GM21619 (cell line): Measurements from ENCODE around the gene NHLRC4.

ENCODE experiments used
- ATAC-seq: cut with Tn5 transposase; IDR thresholded peaks from one replicate; pipeline ENCODE4 v1.9.1; 2021; ENCODE audit not compliant: unreplicated experiment

NHLRC4 gene

GRCh38 chr16:565419-566330, 1.1 kb upstream of the NHLRC4 start:
- no peak for ATAC-seq

- ATAC-seq = no peak
Measured at GRCh38 chr16:567373-568256, 810 bp downstream of the NHLRC4 start.

- no peak for ATAC-seq
Measured at GRCh38 chr16:568401-569258, 1.8 kb downstream of the NHLRC4 start.

GRCh38 chr16:569445-570254, 2.8 kb downstream of the NHLRC4 start, which contains the start of gene PIGQ:
Gene PIGQ, plus strand, starts transcription at chr16:569968. Its CDS starts 4,107 bp downstream, at chr16:574075.
- no peak for ATAC-seq

- ATAC-seq = no peak
Measured at GRCh38 chr16:572865-573650, 6.3 kb downstream of the NHLRC4 start.

DNA sequence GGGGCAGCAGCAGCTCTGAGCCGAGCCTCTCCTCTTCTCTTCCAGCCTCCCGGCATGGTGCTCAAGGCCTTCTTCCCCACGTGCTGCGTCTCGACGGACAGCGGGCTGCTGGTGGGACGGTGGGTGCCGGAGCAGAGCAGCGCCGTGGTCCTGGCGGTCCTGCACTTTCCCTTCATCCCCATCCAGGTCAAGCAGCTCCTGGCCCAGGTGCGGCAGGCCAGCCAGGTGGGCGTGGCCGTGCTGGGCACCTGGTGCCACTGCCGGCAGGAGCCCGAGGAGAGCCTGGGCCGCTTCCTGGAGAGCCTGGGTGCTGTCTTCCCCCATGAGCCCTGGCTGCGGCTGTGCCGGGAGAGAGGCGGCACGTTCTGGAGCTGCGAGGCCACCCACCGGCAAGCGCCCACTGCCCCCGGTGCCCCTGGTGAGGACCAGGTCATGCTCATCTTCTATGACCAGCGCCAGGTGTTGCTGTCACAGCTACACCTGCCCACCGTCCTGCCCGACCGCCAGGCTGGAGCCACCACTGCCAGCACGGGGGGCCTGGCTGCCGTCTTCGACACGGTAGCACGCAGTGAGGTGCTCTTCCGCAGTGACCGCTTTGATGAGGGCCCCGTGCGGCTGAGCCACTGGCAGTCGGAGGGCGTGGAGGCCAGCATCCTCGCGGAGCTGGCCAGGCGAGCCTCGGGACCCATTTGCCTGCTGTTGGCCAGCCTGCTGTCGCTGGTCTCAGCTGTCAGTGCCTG, 7.4 kb downstream of the NHLRC4 start:
- no peak for ATAC-seq

DNA sequence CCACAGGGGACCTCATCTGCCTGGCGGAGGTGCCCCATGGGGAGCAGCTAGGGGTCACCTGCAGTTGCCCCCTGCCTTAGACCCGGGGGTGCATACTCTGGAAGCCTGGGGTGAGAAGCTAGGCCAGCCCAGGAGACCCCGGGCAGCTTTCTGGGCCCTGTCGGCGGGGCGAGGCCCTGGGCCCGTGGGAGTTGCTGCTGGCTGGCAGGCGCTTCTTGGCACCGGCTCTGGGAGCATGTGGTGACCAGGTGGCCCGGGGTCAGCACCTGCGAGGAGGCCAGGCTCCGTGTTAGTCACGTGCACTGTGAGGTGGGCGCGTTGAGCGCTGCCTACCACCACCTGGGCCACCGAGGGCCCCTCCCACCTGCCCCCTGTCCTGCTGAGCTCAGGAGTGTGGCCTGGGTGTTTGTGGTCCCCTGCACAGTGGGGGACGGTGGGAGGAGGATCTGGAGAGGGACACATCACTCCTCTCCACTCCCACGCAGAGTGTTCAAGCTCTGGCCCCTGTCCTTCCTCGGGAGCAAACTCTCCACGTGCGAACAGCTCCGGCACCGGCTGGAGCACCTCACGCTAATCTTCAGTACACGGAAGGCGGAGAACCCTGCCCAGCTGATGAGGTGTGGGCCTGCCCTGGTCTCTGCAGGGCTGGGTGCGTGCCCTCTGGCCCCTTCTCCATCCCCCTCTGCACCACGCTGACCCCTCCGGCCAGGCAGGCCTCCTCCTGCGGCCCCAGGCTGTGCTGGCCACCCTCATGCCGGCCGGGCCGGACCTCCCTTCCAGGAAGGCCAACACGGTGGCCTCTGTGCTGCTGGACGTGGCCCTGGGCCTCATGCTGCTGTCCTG, 8.8 kb downstream of the NHLRC4 start:
- no peak for ATAC-seq

GRCh38 chr16:576197-576822, 9.5 kb downstream of the NHLRC4 start:
- no peak for ATAC-seq

DNA sequence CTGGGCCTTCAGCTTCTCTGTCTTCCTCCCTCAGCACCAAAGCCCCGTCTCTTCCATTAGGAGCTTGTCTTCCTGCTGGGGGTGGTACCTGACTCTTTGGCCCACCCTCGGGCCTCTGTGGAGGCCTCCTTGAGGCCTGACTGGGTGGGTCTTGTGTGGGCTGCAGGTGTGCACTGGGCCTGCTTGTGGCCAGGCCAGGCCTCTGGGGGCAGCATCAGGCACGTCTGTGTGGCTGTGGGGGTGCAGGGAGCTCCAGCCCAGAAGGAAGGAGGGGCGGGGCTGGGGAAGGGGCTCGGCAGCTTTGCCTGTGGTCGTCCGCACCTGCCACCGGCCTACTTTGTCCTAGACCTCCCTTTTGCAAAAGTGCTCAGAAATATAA, 10.0 kb downstream of the NHLRC4 start:
- no peak for ATAC-seq

- no peak for ATAC-seq
Measured at GRCh38 chr16:577796-578195, 11.0 kb downstream of the NHLRC4 start.

GRCh38 chr16:578232-578869, 11.5 kb downstream of the NHLRC4 start:
- no peak for ATAC-seq

DNA sequence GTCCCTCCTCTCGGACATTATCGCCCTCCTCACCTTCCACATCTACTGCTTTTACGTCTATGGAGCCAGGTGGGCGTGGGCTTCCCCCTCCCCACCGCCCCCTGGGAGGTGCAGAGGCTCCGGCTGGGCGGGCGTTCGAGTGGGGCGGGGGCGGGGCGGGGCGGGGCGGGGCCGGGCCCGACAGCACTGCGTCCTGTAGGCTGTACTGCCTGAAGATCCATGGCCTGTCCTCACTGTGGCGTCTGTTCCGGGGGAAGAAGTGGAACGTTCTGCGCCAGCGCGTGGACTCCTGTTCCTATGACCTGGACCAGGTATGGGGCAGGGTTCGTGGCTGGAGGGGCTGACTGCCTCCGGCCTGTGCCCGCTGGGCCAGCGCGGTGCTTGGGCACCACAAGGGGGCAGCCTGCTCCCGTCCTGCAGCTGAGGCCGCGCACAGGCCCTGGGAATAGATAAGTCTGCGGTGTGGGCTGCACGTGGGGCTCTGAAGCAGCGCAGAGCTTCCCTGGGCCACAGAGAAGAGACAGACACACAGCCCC, 12.1 kb downstream of the NHLRC4 start:
- no peak for ATAC-seq

DNA sequence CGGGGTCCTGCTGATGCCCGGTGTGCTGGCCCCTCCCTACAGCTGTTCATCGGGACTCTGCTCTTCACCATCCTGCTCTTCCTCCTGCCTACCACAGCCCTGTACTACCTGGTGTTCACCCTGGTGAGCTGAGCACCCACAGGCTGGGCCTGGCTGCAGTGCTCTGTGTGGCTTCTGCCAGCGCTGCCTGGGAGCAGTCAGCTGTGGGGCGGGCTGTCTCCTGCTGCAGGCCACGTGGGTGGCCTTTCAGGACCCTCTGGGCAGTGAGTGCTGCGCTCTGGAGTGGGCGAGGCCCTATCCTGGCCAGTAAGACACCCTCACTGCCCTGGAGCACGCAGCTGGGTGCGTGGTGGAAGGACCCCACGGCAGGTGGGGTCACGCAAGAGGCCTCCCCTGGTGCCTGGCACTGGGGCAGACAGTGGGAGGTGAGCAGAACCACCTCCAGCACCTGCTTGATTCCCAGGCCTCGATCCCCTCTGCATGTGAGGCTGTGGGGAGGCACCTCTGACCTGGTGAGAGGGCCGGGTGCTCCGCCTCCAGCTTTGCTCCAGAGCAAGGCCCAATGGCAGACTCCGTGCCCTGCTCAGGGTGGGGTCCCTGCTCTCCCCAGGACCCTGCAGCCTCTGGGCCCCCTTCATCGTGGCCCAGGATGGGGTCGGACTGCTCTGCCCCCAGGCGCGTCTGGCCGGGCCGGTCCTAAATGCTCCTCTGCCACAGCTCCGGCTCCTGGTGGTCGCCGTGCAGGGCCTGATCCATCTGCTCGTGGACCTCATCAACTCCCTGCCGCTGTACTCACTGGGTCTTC, 13.5 kb downstream of the NHLRC4 start:
- ATAC-seq = no peak

DNA sequence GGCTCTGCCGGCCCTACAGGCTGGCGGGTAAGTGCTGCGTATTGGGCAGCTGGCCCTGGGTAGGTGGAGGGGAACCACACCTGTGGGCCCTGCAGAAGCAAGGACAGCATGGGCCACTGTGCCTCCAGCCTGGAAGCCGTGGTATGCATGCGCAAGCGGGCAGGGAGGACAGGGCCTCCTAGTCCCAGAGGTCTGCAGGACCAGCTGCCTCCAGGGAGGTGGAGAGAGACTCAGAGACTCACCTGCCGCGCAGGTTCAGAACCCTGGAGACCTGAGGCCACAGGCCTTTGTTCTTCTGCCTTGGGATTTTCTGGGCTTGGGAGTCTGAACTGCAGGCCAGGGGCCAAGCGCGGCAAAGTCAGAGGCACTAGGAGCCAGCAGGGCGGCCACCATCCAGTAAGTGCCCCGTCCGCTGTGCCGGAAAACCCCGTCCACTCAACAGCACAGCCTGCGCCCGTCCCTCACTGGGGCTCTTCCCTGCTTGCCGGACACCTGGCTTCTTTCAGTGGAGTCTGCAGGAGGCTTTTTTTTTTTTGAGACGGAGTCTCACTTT, 14.2 kb downstream of the NHLRC4 start:
- no peak for ATAC-seq

- ATAC-seq = no peak
Measured at GRCh38 chr16:582218-582613, 15.4 kb downstream of the NHLRC4 start.
